Ectodermal cell (in vitro differentiated cells): ENCODE data around the gene KHDRBS1.
A peak's percentile ranks its signal among the peaks of the same experiment; 100 is the strongest.
"Not testable (repeated sequence)": the region's sequence is repeated elsewhere in the genome, so short reads cannot be mapped to it uniquely, and the experiment has no call there.

Source experiments
- H3K27ac ChIP-seq: 2 replicates; pipeline ENCODE4 v1.7.0; 2013; ENCODE audit warnings: mild to moderate bottlenecking, low read depth, low read length; ENCODE audit not compliant: insufficient read depth, poor library complexity, severe bottlenecking
- H3K27me3 ChIP-seq: 2 replicates; pipeline ENCODE4 v1.7.0; 2013; ENCODE audit warnings: mild to moderate bottlenecking, low read length; ENCODE audit not compliant: insufficient read depth, control insufficient read depth, poor library complexity, severe bottlenecking
- H3K36me3 ChIP-seq: one replicate; pipeline ENCODE4 v1.7.0; 2013; ENCODE audit warnings: low read length; ENCODE audit not compliant: control insufficient read depth, insufficient read depth
- H3K4me1 ChIP-seq: one replicate; pipeline ENCODE4 v1.7.0; 2013; ENCODE audit warnings: low read length; ENCODE audit not compliant: control insufficient read depth, insufficient read depth
- H3K4me3 ChIP-seq: 2 replicates; pipeline ENCODE4 v1.7.0; 2013; ENCODE audit warnings: low read depth, low read length, control low read depth; ENCODE audit not compliant: insufficient read depth
- H3K9me3 ChIP-seq: 2 replicates; pipeline ENCODE4 v1.7.0; 2013; ENCODE audit warnings: mild to moderate bottlenecking, low read length, moderate library complexity; ENCODE audit not compliant: control insufficient read depth
- WGBS, 2 experiments: methylation state at CpG; one replicate each; pipeline ENCODE4 v1.1.7; 2013; ENCODE audit warnings: missing lambda C conversion rate in 2 of 2; 5-methylcytosine and 5-hydroxymethylcytosine counted together

KHDRBS1 gene

GRCh38 chr1:32060914-32061313 is 47.2 kb downstream of the KHDRBS1 start:
- Histone ChIP-seq H3K27ac (peak overlapping the region; percentile 53), H3K36me3 (peaks cover 40% of the 10 kb centered on the region), H3K27me3 (no peaks in the 10 kb centered on the region), H3K9me3 (no peaks in the 10 kb centered on the region), H3K4me3 (no peak overlapping the region), H3K4me1 (peaks cover 10% of the 10 kb centered on the region)

- Histone ChIP-seq H3K9me3 (no peaks in the 10 kb centered on the region), H3K27ac (peak overlapping the region; percentile 86), H3K4me3 (no peak overlapping the region), H3K4me1 (peaks cover 10% of the 10 kb centered on the region), H3K36me3 (peaks cover 32% of the 10 kb centered on the region), H3K27me3 (no peaks in the 10 kb centered on the region)
- WGBS, 2 experiments = 90 to 93% methylated on average over 4 of the region's 4 CpGs
Measured at GRCh38 chr1:32062867-32063230, 49.2 kb downstream of the KHDRBS1 start.

- peak overlapping the region; percentile 86 for H3K27ac ChIP-seq
- H3K36me3 ChIP-seq = peaks cover 28% of the 10 kb centered on the region
Measured at GRCh38 chr1:32063261-32063681, 49.6 kb downstream of the KHDRBS1 start.

GRCh38 chr1:32065613-32066488 is 52.2 kb downstream of the KHDRBS1 start:
- Histone ChIP-seq H3K4me1 (peaks cover 21% of the 10 kb centered on the region), H3K27ac (peak overlapping the region; percentile 36)
- not testable (repeated sequence) for H3K27me3 ChIP-seq, H3K9me3 ChIP-seq, H3K4me3 ChIP-seq, H3K36me3 ChIP-seq
- 88 to 90% methylated on average over 21 of the region's 21 CpGs for WGBS, 2 experiments

More at GRCh38 chr1:32063261-32063681, 49.6 kb downstream of the KHDRBS1 start:
- H3K4me3 ChIP-seq = no peak overlapping the region
- no peaks in the 10 kb centered on the region for H3K27me3 ChIP-seq
- peaks cover 10% of the 10 kb centered on the region for H3K4me1 ChIP-seq
- no peaks in the 10 kb centered on the region for H3K9me3 ChIP-seq
- 79 to 80% methylated on average over 1 of the region's 1 CpG for WGBS, 2 experiments

GRCh38 chr1:32066489-32066873 is 52.8 kb downstream of the KHDRBS1 start:
- H3K36me3 ChIP-seq = no peaks in the 10 kb centered on the region
- H3K4me1 ChIP-seq = peaks cover 21% of the 10 kb centered on the region
- no peak overlapping the region for H3K4me3 ChIP-seq
- 87 to 97% methylated on average over 4 of the region's 4 CpGs for WGBS, 2 experiments
- no peaks in the 10 kb centered on the region for H3K9me3 ChIP-seq
- H3K27ac ChIP-seq = peak overlapping the region; percentile 36
- no peaks in the 10 kb centered on the region for H3K27me3 ChIP-seq

GRCh38 chr1:32068957-32069588 is 55.4 kb downstream of the KHDRBS1 start:
- WGBS, 2 experiments = 80 to 85% methylated on average over 5 of the region's 5 CpGs
- H3K27me3 ChIP-seq = no peaks in the 10 kb centered on the region
- peaks cover 10% of the 10 kb centered on the region for H3K4me1 ChIP-seq
- no peak overlapping the region for H3K4me3 ChIP-seq
- H3K9me3 ChIP-seq = no peaks in the 10 kb centered on the region
- peak overlapping the region; percentile 20 for H3K27ac ChIP-seq
- no peaks in the 10 kb centered on the region for H3K36me3 ChIP-seq

GRCh38 chr1:32071758-32072621 is 58.3 kb downstream of the KHDRBS1 start:
- 31 to 32% methylated on average over 14 of the region's 14 CpGs for WGBS, 2 experiments
- H3K4me1 ChIP-seq = peaks cover 10% of the 10 kb centered on the region

GRCh38 chr1:32072622-32073298 is 59.1 kb downstream of the KHDRBS1 start, which contains the start of gene TMEM39B:
TSS of gene TMEM39B (plus strand) at chr1:32072939. CDS start at chr1:32073048, 109 bp downstream.
- H3K9me3 ChIP-seq = no peaks in the 10 kb centered on the region

More at GRCh38 chr1:32071758-32072621, 58.3 kb downstream of the KHDRBS1 start:
- peak overlapping the region; percentile 77 for H3K4me3 ChIP-seq
- H3K36me3 ChIP-seq = peaks cover 11% of the 10 kb centered on the region
- peak overlapping the region; percentile 96 for H3K27ac ChIP-seq
- H3K27me3 ChIP-seq = no peaks in the 10 kb centered on the region
- no peaks in the 10 kb centered on the region for H3K9me3 ChIP-seq

GRCh38 chr1:32073299-32074229 is 59.9 kb downstream of the KHDRBS1 start:
- H3K27me3 ChIP-seq = no peaks in the 10 kb centered on the region
- 45 to 47% methylated on average over 28 of the region's 28 CpGs for whole genome bisulfite sequencing, 2 experiments

More at GRCh38 chr1:32072622-32073298, 59.1 kb downstream of the KHDRBS1 start, which contains the start of gene TMEM39B:
- peaks cover 19% of the 10 kb centered on the region for H3K36me3 ChIP-seq
- H3K4me3 ChIP-seq = peak within 1 kb of the TSS; percentile 77
- 1% methylated on average over 67 of the region's 67 CpGs for WGBS, 2 experiments
- H3K4me1 ChIP-seq = peaks cover 10% of the 10 kb centered on the region
- no peaks in the 10 kb centered on the region for H3K27me3 ChIP-seq
- H3K27ac ChIP-seq = peak within 1 kb of the TSS; percentile 96

More at GRCh38 chr1:32073299-32074229, 59.9 kb downstream of the KHDRBS1 start:
- Histone ChIP-seq H3K27ac (no peak overlapping the region), H3K9me3 (no peaks in the 10 kb centered on the region), H3K36me3 (peaks cover 27% of the 10 kb centered on the region), H3K4me3 (peak overlapping the region; percentile 77), H3K4me1 (peaks cover 10% of the 10 kb centered on the region)
